ENCODE data around the gene UPF3A. TPM values are rescaled to one million over a fixed set of nuclear protein-coding genes. Genes with fewer than 3 reads are reported as not detected.
"Not testable (repeated sequence)": the region's sequence is repeated elsewhere in the genome, so short reads cannot be mapped to it uniquely, and the experiment has no call there.

The UPF3A gene
- total RNA-seq, 1 donor from 2014 or later = 30.3 TPM

DNA sequence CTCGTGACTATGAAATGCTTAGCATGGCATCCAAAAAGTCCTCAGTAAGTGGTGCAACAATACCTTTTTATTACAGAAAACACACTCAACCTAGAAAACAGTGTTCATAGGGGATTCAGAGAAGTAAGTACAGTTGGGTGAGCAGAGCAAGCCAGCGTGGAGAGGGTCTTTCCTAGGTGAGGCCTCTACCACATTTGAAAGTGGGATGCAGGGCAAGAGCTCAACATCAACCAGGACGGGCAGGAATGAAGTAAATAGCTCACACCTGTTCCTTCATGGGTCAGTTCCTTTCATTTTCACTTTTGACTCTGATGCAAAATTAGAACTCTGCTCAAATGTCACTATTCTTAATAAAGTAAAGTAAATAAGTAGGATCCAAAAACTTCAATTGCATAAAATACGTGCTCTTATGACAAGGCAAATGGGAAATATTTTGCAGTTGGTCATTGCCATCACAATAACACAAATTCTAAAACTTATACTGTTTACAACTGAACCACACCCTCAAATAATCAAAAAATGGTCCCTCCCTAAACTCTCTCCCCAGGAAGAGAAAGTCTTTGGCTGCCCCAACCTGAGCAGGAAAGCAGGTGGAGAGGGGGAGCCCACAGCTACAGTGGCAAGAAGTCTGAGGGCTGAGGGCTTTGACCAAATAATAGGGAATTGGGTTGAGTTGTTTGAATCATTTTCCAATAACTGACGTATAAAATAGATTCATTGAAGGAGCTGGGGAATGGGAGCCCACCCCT, 53.1 kb downstream of the UPF3A start:
- no peak for DNase-seq (ENCODE audit: low read depth)

- DNase-seq (ENCODE audit: low read depth) = not testable (repeated sequence)
Measured at GRCh38 chr13:114336457-114336856, 55.1 kb downstream of the UPF3A start.

DNA sequence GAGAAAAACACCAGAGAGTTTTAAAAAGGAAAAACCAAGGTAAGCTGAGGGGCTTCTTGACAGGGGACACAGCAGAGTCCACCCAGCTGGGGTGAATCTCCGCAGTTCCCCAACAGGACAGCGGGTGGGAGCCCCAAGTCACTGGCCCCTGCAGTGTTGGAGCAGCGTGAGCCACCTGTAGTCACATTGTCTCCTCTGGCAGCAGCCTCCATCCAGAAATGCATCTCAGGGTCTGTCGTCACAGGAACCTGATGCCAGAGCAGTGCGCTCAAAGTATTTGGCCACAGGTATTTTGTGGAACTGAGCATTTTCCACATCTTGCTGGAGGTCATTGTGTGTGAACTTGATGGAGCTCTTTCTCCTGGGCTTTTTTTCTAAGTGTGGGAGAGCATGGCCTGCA, 57.6 kb downstream of the UPF3A start:
- no peak for DNase-seq (ENCODE audit: low read depth)

DNA sequence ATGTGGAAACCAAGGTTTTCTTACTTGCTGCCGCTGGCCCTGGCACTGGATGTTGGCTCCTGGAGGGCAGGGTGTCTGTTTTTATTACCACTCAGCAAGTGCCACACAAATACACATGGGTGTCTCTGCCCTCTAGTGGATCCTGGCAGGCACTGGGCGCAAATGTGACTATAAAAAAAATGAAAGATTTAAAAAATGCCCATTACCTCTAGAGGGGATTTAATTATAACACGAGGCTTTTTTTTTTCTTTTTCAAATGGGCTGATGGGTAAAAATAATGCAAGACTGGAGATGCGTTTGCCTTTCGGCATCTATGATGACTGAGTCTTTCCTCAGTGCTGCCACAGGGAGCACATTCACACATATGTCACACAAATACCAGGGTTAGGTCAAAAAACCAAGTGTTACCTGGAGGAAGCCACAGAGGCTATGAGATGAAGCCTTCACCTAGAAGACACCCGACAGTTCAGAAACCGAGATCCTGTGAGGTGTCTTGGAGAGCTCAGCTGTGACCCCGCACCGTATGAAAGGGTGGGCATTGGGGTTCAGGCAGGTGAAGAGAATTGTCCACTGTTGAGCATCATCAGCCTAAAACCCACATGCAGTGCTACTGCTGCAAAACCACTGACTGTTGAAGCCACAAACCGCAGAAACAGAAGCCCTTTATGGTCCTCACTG, 58.6 kb downstream of the UPF3A start:
- DNase-seq (ENCODE audit: low read depth) = peak; percentile 59

DNA sequence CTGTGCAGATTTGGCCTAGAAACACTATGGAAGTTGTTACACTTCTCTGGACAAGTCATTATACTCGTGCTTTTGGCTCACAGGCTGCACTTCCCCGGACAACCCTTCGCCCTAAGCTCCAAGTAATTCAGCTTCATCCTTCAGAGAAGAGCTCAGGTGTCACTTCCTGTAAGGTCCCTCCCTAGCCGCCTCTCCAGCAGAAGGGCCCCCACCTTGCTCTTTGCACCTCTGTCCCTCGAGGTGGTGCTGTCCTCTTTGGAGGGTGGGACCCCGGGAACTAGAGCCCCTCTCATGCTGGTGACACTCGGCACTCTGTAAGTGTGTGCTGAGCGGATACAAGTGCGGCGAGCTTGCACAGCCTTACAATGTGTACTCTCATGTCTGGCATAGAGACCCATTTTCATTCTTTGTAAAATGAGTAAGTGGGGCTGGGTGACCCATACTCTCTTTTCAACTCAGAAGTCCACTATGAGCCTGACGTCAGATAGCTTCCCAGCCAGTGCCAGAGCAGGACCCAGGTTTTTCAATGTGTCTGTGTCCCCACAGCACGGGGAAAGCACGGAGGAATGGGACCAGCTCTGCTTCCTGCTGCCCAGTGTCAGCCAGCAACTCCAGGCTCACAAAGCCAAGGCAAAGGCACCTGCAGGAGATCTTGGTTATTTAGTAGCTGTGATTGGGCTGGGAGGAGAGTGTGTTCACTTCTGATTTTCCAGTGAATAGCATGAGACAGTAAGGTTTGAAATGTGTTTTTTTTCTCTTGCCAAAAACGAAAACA, 59.8 kb downstream of the UPF3A start:
- no peak for DNase-seq (ENCODE audit: low read depth)

DNA sequence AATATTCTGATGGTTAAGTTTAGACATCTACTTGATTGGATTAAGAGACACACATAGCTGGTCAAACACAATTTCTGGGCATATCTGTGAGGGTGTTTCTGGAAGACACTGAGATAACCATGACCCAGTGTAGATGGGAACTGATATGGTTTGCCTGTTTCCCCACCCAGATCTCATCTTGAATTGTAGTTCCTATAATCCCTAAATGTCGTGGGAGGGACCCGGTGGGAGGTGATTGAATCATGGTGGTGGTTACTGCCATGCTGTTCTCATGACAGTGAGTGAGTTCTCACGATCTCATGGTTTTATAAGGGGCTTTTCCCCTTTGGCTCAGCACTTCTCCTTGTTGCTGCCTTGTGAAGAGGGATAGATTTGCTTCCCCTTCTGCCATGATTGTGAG, 65.9 kb downstream of the UPF3A start:
- DNase-seq (ENCODE audit: low read depth) = not testable (repeated sequence)

GRCh38 chr13:114352763-114353162, 71.4 kb downstream of the UPF3A start:
- DNase-seq (ENCODE audit: low read depth) = not testable (repeated sequence)

- not testable (repeated sequence) for DNase-seq (ENCODE audit: low read depth)
Measured at GRCh38 chr13:114353382-114353781, 72.0 kb downstream of the UPF3A start.

Other genes with a start within 250 kb of the UPF3A start
- gene RASA3, start 149.0 kb upstream of the UPF3A start, total RNA-seq = 9.0 and 10.9 TPM in 2 replicates
- not detected in 2 replicates for gene CFAP97D2, start 102.3 kb upstream of the UPF3A start, total RNA-seq
- gene CDC16, start 46.7 kb upstream of the UPF3A start, total RNA-seq = 47.6 and 118 TPM in 2 replicates
- 15.3 and 15.9 TPM in 2 replicates for gene CHAMP1, start 32.9 kb downstream of the UPF3A start, total RNA-seq

All from renal cortical epithelial cell (primary cell).